HepG2 (cell line): ENCODE measurements around the gene ZNF331. TPM values are rescaled to one million over a fixed set of nuclear protein-coding genes. Genes with fewer than 3 reads are reported as not detected.

Experiments used
- polyA plus RNA-seq, 8 experiments: library from polyadenylated mRNA; depleted of rRNA in 3 of 8; stranded (reverse) in 7 of 8; unstranded in 1 of 8; fragments of >200 nt; fragmentation: Illumina TruSeq in 4 of 8; extraction: Trizol in 4 of 8; gene quantifications; 2 replicates each; pipeline versions ENCODE4 v1.2.1 to v1.2.3, GENCODE V29; 2011 to 2016; ENCODE audit warnings: low read depth in 4 of 8, missing spikeins in 1 of 8, mixed read lengths in 1 of 8; ENCODE audit not compliant: insufficient read depth in 1 of 8
- total RNA-seq, 5 experiments: library from RNA; depleted of rRNA; stranded (reverse); fragments of >200 nt; fragmentation: Illumina TruSeq; extraction: Trizol; gene quantifications; 2 replicates each; pipeline ENCODE4 v1.2.3, GENCODE V29; 2016; ENCODE audit warnings: low read depth in 1 of 5

Gene ZNF331
- total and polyA plus RNA-seq, 2 of the 13 experiments (the other 11 are each of a cell fraction or from before 2014, with no cell fraction given) = 8.2 to 13.3 TPM

Other genes starting within 250 kb of the ZNF331 start
- gene ZNF845, start 204.4 kb upstream of the ZNF331 start, total RNA-seq (2016; rRNA removed; fragmentation: Illumina TruSeq; extraction: Trizol) = 9.6 and 15.1 TPM in 2 replicates
- 1.7 and 1.9 TPM in 2 replicates for gene ZNF845, start 204.4 kb upstream of the ZNF331 start, polyA plus RNA-seq (2011; rRNA removed)
- 8.7 and 9.9 TPM in 2 replicates for gene ZNF525, start 172.4 kb upstream of the ZNF331 start, total RNA-seq (2016; rRNA removed; fragmentation: Illumina TruSeq; extraction: Trizol)
- 2.8 and 3.4 TPM in 2 replicates for gene ZNF525, start 172.4 kb upstream of the ZNF331 start, polyA plus RNA-seq (2011; rRNA removed)
- gene ZNF765, start 143.0 kb upstream of the ZNF331 start, total RNA-seq (2016; rRNA removed; fragmentation: Illumina TruSeq; extraction: Trizol) = 14.5 and 21.9 TPM in 2 replicates
- gene ZNF765, start 143.0 kb upstream of the ZNF331 start, polyA plus RNA-seq (2011; rRNA removed) = 5.0 and 6.1 TPM in 2 replicates
- gene ZNF761, start 106.2 kb upstream of the ZNF331 start, total RNA-seq (2016; rRNA removed; fragmentation: Illumina TruSeq; extraction: Trizol) = 16.2 and 20.8 TPM in 2 replicates
- gene ZNF761, start 106.2 kb upstream of the ZNF331 start, polyA plus RNA-seq (2011; rRNA removed) = 11.6 and 12.0 TPM in 2 replicates
- 8.9 and 14.9 TPM in 2 replicates for gene ZNF813, start 70.4 kb upstream of the ZNF331 start, total RNA-seq (2016; rRNA removed; fragmentation: Illumina TruSeq; extraction: Trizol)
- gene ZNF813, start 70.4 kb upstream of the ZNF331 start, polyA plus RNA-seq (2011; rRNA removed) = 2.1 TPM in 2 replicates
- gene DPRX, start 93.9 kb downstream of the ZNF331 start, total RNA-seq (2016; rRNA removed; fragmentation: Illumina TruSeq; extraction: Trizol) = not detected in 2 replicates
- gene DPRX, start 93.9 kb downstream of the ZNF331 start, polyA plus RNA-seq (2011; rRNA removed) = 0.24 TPM in 1 of 2 replicates, not detected in the other